ENCODE measurements around the gene P3H2. TPM values are rescaled to one million over a fixed set of nuclear protein-coding genes. Genes with fewer than 3 reads are reported as not detected.

Gene P3H2
- total RNA-seq, 2 donors from 2014 or later, result 285 to 322 TPM

DNA sequence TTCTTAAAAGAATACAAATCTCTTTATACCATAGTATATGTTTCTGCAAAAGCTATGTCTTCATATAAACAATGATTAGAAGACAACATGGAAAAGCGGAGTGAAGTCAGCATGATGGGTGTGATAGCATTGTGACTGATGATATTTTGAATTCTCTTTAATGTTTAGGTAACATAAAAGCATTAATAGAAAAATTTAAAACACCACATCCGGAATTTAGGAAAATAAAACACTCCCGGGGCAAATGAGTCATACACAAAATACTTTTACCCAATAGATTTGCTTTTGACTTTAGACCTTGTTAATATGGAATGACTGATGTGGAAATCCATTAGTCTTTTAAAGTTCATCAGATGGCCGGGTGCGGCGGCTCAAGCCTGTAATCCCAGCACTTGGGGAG is 134.7 kb downstream of the P3H2 start:
- DNase-seq, result no peak
- Mint-ChIP-seq H3K27me3 (ENCODE audit: insufficient read depth) (no peaks in the 10 kb centered on the region), H3K36me3 (ENCODE audit: low read depth) (peaks cover 67% of the 10 kb centered on the region), H3K4me3 (no peak overlapping the region), H3K4me1 (no peaks in the 10 kb centered on the region), H3K9me3 (no peaks in the 10 kb centered on the region), H3K27ac (no peak overlapping the region)
- no peak overlapping the region for H3K4me3 ChIP-seq (ENCODE audit: low read length)
- no peaks in the 10 kb centered on the region for H3K4me1 ChIP-seq (ENCODE audit: control insufficient read depth, insufficient read depth, low read length)
- no peak overlapping the region for H3K9ac ChIP-seq (ENCODE audit: extremely low read depth, low read length, poor library complexity, severe bottlenecking)
- TF ChIP-seq, protein P1, sequence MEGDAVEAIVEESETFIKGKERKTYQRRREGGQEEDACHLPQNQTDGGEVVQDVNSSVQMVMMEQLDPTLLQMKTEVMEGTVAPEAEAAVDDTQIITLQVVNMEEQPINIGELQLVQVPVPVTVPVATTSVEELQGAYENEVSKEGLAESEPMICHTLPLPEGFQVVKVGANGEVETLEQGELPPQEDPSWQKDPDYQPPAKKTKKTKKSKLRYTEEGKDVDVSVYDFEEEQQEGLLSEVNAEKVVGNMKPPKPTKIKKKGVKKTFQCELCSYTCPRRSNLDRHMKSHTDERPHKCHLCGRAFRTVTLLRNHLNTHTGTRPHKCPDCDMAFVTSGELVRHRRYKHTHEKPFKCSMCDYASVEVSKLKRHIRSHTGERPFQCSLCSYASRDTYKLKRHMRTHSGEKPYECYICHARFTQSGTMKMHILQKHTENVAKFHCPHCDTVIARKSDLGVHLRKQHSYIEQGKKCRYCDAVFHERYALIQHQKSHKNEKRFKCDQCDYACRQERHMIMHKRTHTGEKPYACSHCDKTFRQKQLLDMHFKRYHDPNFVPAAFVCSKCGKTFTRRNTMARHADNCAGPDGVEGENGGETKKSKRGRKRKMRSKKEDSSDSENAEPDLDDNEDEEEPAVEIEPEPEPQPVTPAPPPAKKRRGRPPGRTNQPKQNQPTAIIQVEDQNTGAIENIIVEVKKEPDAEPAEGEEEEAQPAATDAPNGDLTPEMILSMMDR (conservative IDR thresholded peaks at IDR 0.05), result no peak
- H3K27me3 ChIP-seq (ENCODE audit: control insufficient read depth, insufficient read depth, low read length, poor library complexity, severe bottlenecking), result no peaks in the 10 kb centered on the region
- 94% methylated on average over 6 of the region's 6 CpGs; no CpG with 5 or more reads in 1 of the 2 experiments for WGBS, 2 experiments (ENCODE audit: insufficient coverage in 1 of 2, insufficient read length in 1 of 2)
- no peaks in the 10 kb centered on the region for H3K9me3 ChIP-seq (ENCODE audit: control insufficient read depth, low read length)
- H3K27ac ChIP-seq (ENCODE audit: low read depth, low read length), result no peak overlapping the region
- peaks cover 88% of the 10 kb centered on the region for H3K36me3 ChIP-seq (ENCODE audit: control insufficient read depth, insufficient read depth, low read length)

DNA sequence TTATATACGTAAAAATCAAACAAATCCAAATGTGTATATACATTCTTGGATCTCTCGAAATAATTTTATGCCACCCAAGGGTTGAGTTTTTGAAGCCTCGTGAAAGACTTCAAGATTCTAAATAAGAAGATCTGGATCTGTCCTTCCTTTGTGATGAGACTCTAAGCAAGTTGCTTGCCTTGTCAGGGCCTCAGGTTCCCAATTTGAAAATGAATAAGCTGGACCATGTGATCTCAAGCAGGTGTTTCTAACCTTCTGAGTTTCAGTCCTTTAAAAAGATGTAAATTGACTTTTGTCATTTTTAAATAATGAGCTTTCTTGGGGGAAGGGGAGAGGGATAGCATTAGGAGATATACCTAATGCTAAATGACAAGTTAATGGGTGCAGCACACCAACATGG is 137.1 kb downstream of the P3H2 start:
- H3K27ac Mint-ChIP-seq, result no peak overlapping the region
- DNase-seq, result no peak
- TF ChIP-seq, protein P1 (conservative IDR thresholded peaks at IDR 0.05), result no peak
- H3K9me3 Mint-ChIP-seq, result no peaks in the 10 kb centered on the region
- WGBS, 2 experiments (ENCODE audit: insufficient coverage in 1 of 2, insufficient read length in 1 of 2), result 95% methylated on average over 3 of the region's 3 CpGs
- Histone ChIP-seq H3K4me1 (ENCODE audit: control insufficient read depth, insufficient read depth, low read length) (no peaks in the 10 kb centered on the region), H3K36me3 (ENCODE audit: control insufficient read depth, insufficient read depth, low read length) (peaks cover 87% of the 10 kb centered on the region), H3K9ac (ENCODE audit: extremely low read depth, low read length, poor library complexity, severe bottlenecking) (no peak overlapping the region), H3K9me3 (ENCODE audit: control insufficient read depth, low read length) (no peaks in the 10 kb centered on the region), H3K4me3 (ENCODE audit: low read length) (no peak overlapping the region), H3K27me3 (ENCODE audit: control insufficient read depth, insufficient read depth, low read length, poor library complexity, severe bottlenecking) (no peaks in the 10 kb centered on the region), H3K27ac (ENCODE audit: low read depth, low read length) (no peak overlapping the region)
- H3K4me1 Mint-ChIP-seq, result no peaks in the 10 kb centered on the region
- no peak overlapping the region for H3K4me3 Mint-ChIP-seq
- H3K36me3 Mint-ChIP-seq (ENCODE audit: low read depth), result peaks cover 72% of the 10 kb centered on the region
- no peaks in the 10 kb centered on the region for H3K27me3 Mint-ChIP-seq (ENCODE audit: insufficient read depth)

DNA sequence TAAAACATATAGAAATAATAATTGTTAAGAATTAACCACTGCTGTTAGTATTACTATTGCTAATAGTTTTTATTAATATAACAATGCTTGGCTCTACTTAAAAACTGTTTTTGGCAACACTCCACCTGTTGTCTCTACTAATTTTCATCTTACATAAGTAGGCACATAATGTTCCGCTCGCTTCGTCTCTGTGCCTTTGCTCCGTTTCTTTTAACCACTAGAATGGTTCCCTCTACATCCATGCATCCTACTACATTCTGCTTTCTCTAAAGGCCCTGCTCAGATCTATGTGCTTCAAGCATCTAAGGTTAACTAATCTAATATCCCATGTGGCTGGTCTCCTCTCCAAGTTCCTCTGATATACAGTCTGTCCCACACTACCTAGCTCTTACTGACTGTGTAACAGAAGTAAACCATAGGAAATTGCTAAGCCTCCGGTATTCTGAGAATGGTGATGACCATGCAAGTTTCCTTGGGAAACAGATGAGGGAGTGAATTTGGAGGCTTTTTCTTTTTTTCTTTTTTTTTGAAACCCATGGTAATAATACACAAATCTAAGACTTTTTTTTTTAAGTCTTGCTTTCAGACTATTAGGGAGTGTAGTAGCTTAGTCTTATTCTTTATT is 138.3 kb downstream of the P3H2 start:
- no peak for DNase-seq
- no peaks in the 10 kb centered on the region for H3K4me1 Mint-ChIP-seq
- H3K4me3 Mint-ChIP-seq, result no peak overlapping the region
- H3K27me3 ChIP-seq (ENCODE audit: control insufficient read depth, insufficient read depth, low read length, poor library complexity, severe bottlenecking), result no peaks in the 10 kb centered on the region
- 99 to 100% methylated on average over 4 to 5 of the region's 5 CpGs for WGBS, 2 experiments (ENCODE audit: insufficient coverage in 1 of 2, insufficient read length in 1 of 2)
- no peak overlapping the region for H3K4me3 ChIP-seq (ENCODE audit: low read length)
- TF ChIP-seq, protein P1 (conservative IDR thresholded peaks at IDR 0.05), result no peak
- H3K27me3 Mint-ChIP-seq (ENCODE audit: insufficient read depth), result no peaks in the 10 kb centered on the region
- H3K9me3 ChIP-seq (ENCODE audit: control insufficient read depth, low read length), result no peaks in the 10 kb centered on the region
- H3K27ac ChIP-seq (ENCODE audit: low read depth, low read length), result no peak overlapping the region
- H3K36me3 Mint-ChIP-seq (ENCODE audit: low read depth), result peaks cover 74% of the 10 kb centered on the region
- H3K9ac ChIP-seq (ENCODE audit: extremely low read depth, low read length, poor library complexity, severe bottlenecking), result no peak overlapping the region
- H3K9me3 Mint-ChIP-seq, result no peaks in the 10 kb centered on the region
- no peak overlapping the region for H3K27ac Mint-ChIP-seq
- no peaks in the 10 kb centered on the region for H3K4me1 ChIP-seq (ENCODE audit: control insufficient read depth, insufficient read depth, low read length)
- peaks cover 87% of the 10 kb centered on the region for H3K36me3 ChIP-seq (ENCODE audit: control insufficient read depth, insufficient read depth, low read length)

Data from endodermal cell (in vitro differentiated cells).